NCI-H345 (cell line): ENCODE measurements around the gene ZBTB47.

Experiments
- DNase-seq: peaks from one replicate; lab custom pipeline; 2025; lab: John Stamatoyannopoulos, UW

ZBTB47 gene

GRCh38 chr3:42712688-42713372, 59.3 kb downstream of the ZBTB47 start:
- no peak for DNase-seq

GRCh38 chr3:42713747-42714146, 60.2 kb downstream of the ZBTB47 start:
- DNase-seq = no peak

DNA sequence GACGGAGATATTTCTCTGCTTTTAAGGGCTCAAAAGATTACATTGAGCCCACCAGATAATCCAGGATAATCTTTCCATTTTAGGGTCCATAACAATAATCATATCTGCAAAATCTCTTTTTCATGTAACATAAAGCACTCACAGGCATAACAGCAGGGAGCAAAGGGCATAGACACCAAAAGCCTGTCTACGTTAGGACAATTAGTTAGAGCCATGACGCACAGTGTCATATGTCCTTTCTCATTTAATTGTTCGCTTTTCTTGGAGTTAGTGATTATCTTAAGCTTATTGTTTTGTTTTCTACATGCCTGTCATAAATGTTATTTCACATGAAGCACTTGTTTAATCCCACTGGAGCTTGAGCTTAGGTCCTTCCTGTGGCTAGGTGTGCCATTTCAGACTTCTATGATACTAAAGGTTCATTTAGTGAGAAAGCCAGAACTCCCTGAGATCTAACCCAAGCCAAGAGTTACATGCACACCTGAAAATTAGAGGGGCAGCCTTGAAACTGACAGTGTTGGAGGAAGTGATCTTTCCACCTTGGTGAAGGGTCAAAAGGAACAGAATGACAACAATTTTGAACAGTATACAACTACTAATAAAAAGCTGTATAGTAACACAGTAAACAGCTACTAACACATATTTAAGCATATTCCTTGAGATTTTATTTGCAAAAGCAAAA, 60.8 kb downstream of the ZBTB47 start:
- no peak for DNase-seq
